Muscle layer of duodenum (tissue), 2 donors: ENCODE data around the gene SPECC1.
"Not testable (repeated sequence)": the region's sequence is repeated elsewhere in the genome, so short reads cannot be mapped to it uniquely, and the experiment has no call there.

ENCODE experiments used
- H3K27ac ChIP-seq: one replicate; pipeline ENCODE4 v1.7.0; 2013; ENCODE audit warnings: mild to moderate bottlenecking, low read length
- H3K27me3 ChIP-seq: one replicate; pipeline ENCODE4 v1.7.0; 2013; ENCODE audit warnings: low read depth, mild to moderate bottlenecking, control low read depth, low read length
- H3K36me3 ChIP-seq, 2 donors: one replicate each; pipeline ENCODE4 v1.7.0; 2013; ENCODE audit warnings: low read length in 2 of 2, control low read depth in 1 of 2, mild to moderate bottlenecking in 1 of 2; ENCODE audit not compliant: insufficient read depth in 2 of 2, control insufficient read depth in 1 of 2
- H3K4me1 ChIP-seq, 2 donors: one replicate each; pipeline ENCODE4 v1.7.0; 2013; ENCODE audit warnings: low read length in 2 of 2, mild to moderate bottlenecking in 2 of 2, control low read depth in 1 of 2, moderate library complexity in 1 of 2; ENCODE audit not compliant: insufficient read depth in 2 of 2, control insufficient read depth in 1 of 2
- H3K4me3 ChIP-seq, 2 donors: one replicate each; pipeline ENCODE4 v1.7.0; 2013; ENCODE audit warnings: low read length in 2 of 2, low read depth in 1 of 2, mild to moderate bottlenecking in 1 of 2
- H3K9me3 ChIP-seq, 2 donors: one replicate each; pipeline ENCODE4 v1.7.0; 2013; ENCODE audit warnings: low read length in 2 of 2, control low read depth in 1 of 2, mild to moderate bottlenecking in 1 of 2; ENCODE audit not compliant: control insufficient read depth in 1 of 2
- donor health status: healthy.

The SPECC1 gene

DNA sequence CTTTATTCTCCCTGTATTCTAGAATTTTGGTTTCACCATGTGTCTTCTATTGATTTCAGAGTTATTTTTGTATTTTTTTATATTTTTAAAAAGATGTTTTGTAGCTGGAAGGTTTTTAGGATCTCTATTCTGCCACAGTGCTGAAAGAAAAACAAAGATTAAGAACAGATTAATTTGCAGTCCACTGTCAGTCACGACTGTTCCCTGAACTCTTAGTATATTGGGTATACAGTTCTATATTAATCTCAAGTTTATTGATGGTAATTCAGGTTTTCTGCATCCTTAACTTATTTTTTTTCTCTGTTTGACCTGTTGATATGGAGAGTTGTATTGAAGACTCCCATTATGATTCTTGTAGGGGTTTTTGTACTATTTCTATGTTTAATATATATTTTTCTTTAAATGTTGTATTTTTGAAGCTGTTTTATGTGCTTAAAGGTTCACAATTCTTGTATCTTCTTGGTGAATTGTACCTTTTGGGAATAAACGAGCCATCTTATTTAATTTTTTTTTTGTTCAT, 2.9 kb downstream of the SPECC1 start:
- Histone ChIP-seq H3K27ac (no peak overlapping the region), H3K4me3 (no peak overlapping the region), H3K36me3 (no peaks in the 10 kb centered on the region), H3K4me1 (peaks cover 4 to 14% of the 10 kb centered on the region in 2 donors), H3K9me3 (no peaks in the 10 kb centered on the region), H3K27me3 (peaks cover 9% of the 10 kb centered on the region)

DNA sequence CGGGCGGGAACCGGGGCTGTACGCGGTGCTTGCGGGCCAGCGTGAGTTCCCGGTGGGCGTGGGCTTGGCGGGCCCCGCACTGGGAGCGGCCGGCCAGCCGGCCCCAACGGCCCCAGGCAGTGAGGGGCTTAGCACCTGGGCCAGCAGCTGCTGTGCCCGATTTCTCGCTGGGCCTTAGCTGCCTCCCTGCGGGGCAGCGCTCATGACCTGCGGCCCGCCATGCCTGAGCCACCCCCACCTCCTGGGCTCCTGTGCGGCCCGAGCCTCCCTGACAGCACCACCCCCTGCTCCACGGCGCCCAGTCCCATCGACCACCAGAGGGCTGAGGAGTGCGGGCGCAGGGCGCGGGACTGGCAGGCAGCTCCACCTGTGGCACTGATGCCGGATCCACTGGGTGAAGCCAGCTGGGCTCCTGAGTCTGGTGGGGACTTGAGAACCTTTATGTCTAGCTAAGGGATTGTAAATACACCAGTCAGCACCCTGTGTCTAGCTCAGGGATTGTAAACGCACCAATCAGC, 7.4 kb downstream of the SPECC1 start:
- not testable (repeated sequence) for H3K9me3 ChIP-seq, H3K4me3 ChIP-seq, H3K4me1 ChIP-seq, H3K36me3 ChIP-seq, H3K27ac ChIP-seq, H3K27me3 ChIP-seq

- Histone ChIP-seq H3K4me3 (no peak overlapping the region), H3K27me3 (no peaks in the 10 kb centered on the region), H3K9me3 (no peaks in the 10 kb centered on the region), H3K27ac (no peak overlapping the region), H3K4me1 (no peaks in the 10 kb centered on the region), H3K36me3 (peaks cover 0 to 3% of the 10 kb centered on the region in 2 donors)
Measured at GRCh38 chr17:20022701-20023100, 13.5 kb downstream of the SPECC1 start.

DNA sequence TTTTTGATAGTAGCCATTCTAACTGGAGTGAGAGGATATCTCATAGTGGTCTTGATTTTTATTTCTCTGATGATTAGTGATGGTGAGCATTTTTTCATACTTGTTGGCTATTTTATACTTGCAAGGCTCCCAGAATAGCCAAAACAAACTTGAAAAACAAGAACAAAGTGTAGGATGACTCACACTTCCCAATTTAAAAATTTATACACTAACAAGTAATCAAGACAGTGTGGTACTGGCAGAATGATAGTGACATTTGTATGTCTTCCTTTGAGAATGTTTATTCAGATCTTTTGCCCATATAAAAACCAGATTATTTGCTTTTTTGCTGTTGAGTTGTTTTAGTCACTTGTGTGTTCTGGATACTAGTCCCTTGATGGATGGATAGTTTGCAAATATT, 17.8 kb downstream of the SPECC1 start:
- H3K27ac ChIP-seq: no peak overlapping the region
- no peak overlapping the region for H3K4me3 ChIP-seq
- H3K4me1 ChIP-seq: no peaks in the 10 kb centered on the region
- peaks cover 0 to 3% of the 10 kb centered on the region in 2 donors for H3K9me3 ChIP-seq
- no peaks in the 10 kb centered on the region for H3K36me3 ChIP-seq
- no peaks in the 10 kb centered on the region for H3K27me3 ChIP-seq

- no peak overlapping the region for H3K4me3 ChIP-seq
- H3K9me3 ChIP-seq: peaks cover 0 to 3% of the 10 kb centered on the region in 2 donors
- H3K36me3 ChIP-seq: no peaks in the 10 kb centered on the region
- no peak overlapping the region for H3K27ac ChIP-seq
- no peaks in the 10 kb centered on the region for H3K27me3 ChIP-seq
- no peaks in the 10 kb centered on the region for H3K4me1 ChIP-seq
Measured at GRCh38 chr17:20028443-20028842, 19.3 kb downstream of the SPECC1 start.

GRCh38 chr17:20032636-20033035, 23.5 kb downstream of the SPECC1 start:
- H3K4me3 ChIP-seq: no peak overlapping the region
- no peak overlapping the region for H3K27ac ChIP-seq
- H3K36me3 ChIP-seq: no peaks in the 10 kb centered on the region
- H3K4me1 ChIP-seq: no peaks in the 10 kb centered on the region
- no peaks in the 10 kb centered on the region for H3K27me3 ChIP-seq
- H3K9me3 ChIP-seq: peaks cover 0 to 3% of the 10 kb centered on the region in 2 donors

DNA sequence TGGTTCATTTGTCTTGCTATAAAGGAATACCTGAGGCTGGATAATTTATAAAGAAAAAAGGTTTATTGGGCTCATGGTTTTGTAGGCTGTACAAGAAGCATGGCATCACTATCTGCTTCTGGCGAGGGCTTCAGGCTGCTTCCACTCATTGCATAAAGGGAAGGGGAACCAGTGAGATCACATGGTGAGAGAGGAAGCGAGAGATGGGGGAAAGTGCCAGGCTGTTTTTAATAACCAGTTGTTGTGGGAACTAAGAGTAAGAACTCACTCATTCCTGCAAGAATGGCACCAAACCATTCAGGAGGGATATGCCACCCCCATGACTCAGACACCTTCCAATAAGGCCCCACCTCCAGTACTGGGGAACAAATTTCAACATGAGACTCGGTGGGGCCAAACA, 24.3 kb downstream of the SPECC1 start:
- Histone ChIP-seq H3K27ac (no peak overlapping the region), H3K4me1 (no peaks in the 10 kb centered on the region), H3K4me3 (no peak overlapping the region), H3K36me3 (no peaks in the 10 kb centered on the region), H3K9me3 (no peaks in the 10 kb centered on the region), H3K27me3 (no peaks in the 10 kb centered on the region)

DNA sequence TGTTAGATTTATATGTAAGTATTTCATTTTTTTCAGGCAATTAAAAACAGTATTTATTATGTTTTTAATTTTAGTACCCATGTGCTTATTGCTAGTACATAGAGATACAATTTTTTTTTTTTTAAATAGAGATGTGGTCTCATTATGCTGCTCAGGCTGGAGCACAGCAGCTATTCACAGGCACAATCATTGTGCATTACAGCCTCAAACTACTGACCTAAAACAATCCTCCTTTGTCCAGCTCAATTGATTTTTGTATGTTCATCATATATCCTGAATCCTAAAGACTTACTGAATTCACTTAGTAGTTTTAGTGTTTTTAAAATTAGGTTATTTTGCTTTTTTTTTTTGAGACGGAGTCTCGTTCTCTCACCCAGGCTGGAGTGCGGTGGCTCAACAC, 26.3 kb downstream of the SPECC1 start:
- H3K27ac ChIP-seq: no peak overlapping the region
- H3K4me3 ChIP-seq: no peak overlapping the region
- no peaks in the 10 kb centered on the region for H3K27me3 ChIP-seq
- H3K36me3 ChIP-seq: no peaks in the 10 kb centered on the region
- no peaks in the 10 kb centered on the region for H3K4me1 ChIP-seq
- H3K9me3 ChIP-seq: no peaks in the 10 kb centered on the region

- H3K27me3 ChIP-seq: not testable (repeated sequence)
Measured at GRCh38 chr17:20037286-20037685, 28.1 kb downstream of the SPECC1 start.

DNA sequence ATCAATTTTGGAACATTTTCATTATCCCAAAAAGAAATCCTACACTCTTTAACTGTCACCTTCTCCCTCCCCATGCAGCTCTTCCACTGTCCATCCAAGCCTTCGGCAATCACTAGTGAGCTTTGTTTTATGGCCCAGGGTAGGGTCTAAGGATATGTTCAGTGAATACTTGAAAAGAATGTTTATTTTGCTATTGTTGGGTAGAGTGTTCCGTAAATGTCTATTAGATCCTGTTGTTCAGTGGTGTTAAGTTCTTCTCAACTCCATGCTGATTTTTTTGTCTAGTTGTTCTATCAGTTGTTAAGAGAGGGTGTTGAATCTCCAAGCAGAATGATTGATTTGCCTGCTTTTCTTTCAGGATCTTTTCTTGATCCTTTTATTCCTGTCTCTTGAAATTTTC, 29.9 kb downstream of the SPECC1 start:
- no peak overlapping the region for H3K27ac ChIP-seq

More at GRCh38 chr17:20037286-20037685, 28.1 kb downstream of the SPECC1 start:
- H3K4me1 ChIP-seq, H3K9me3 ChIP-seq, H3K27ac ChIP-seq, H3K36me3 ChIP-seq, H3K4me3 ChIP-seq: not testable (repeated sequence)

DNA sequence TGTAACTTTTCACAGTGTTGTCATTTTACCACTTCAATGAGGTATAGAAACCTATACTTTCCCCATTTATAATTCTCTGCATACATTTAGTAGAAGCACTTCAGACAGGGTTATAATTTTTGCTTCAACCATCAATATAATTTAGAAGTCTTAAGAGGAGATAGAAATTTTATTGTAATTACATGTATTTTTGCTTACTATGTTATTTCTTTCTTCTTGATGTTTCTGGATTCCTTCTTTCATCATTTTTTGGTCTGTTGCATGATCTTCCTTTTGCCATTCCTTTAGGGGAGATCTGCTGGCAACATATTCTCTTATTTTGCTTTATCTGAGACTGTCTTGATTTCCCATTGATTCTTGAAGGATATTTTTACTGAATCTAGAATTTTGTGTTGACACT, 31.1 kb downstream of the SPECC1 start:
- H3K9me3 ChIP-seq: no peaks in the 10 kb centered on the region
- no peaks in the 10 kb centered on the region for H3K36me3 ChIP-seq
- H3K4me1 ChIP-seq: no peaks in the 10 kb centered on the region
- no peak overlapping the region for H3K27ac ChIP-seq
- no peaks in the 10 kb centered on the region for H3K27me3 ChIP-seq
- H3K4me3 ChIP-seq: no peak overlapping the region

More for the DNA sequence above, 29.9 kb downstream of the SPECC1 start:
- no peak overlapping the region for H3K4me3 ChIP-seq
- H3K4me1 ChIP-seq: no peaks in the 10 kb centered on the region
- no peaks in the 10 kb centered on the region for H3K9me3 ChIP-seq
- no peaks in the 10 kb centered on the region for H3K36me3 ChIP-seq
- H3K27me3 ChIP-seq: no peaks in the 10 kb centered on the region

GRCh38 chr17:20043021-20043420, 33.9 kb downstream of the SPECC1 start:
- H3K9me3 ChIP-seq: no peaks in the 10 kb centered on the region
- no peaks in the 10 kb centered on the region for H3K27me3 ChIP-seq
- H3K27ac ChIP-seq: no peak overlapping the region
- H3K4me1 ChIP-seq: no peaks in the 10 kb centered on the region
- H3K4me3 ChIP-seq: no peak overlapping the region
- no peaks in the 10 kb centered on the region for H3K36me3 ChIP-seq
